ENCODE data around the gene SEC11A. TPM values are rescaled to one million over a fixed set of nuclear protein-coding genes. Genes with fewer than 3 reads are reported as not detected.

The SEC11A gene
- total RNA-seq, 1 experiment from 2014 or later, result 192 TPM

DNA sequence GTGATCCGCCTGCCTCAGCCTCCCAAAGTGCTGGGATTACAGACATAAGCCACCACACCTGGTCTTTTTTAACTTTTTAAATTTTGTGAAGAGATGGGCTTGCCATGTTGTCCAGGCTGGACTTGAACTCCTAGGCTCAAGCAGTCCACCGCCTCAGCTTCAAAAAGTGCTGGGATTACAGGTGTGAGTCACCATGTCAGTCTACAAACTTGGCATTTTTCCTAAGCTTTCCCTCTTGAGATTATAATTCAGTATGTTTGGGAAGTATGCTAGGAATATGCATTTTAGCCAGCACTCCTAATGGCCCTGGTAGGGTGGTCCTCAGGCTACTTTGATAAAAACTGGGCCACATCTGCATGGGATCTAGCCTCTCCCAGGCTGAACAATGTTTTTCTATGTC is 66.2 kb downstream of the SEC11A start:
- Mint-ChIP-seq H3K4me3 (ENCODE audit: unreplicated experiment) (no peak overlapping the region), H3K4me1 (ENCODE audit: insufficient read depth, unreplicated experiment) (peaks cover 21% of the 10 kb centered on the region), H3K9me3 (ENCODE audit: unreplicated experiment) (no peaks in the 10 kb centered on the region), H3K36me3 (ENCODE audit: insufficient read depth, unreplicated experiment) (peaks cover 90% of the 10 kb centered on the region), H3K27ac (ENCODE audit: low read depth, unreplicated experiment) (no peak overlapping the region), H3K27me3 (ENCODE audit: insufficient read depth, unreplicated experiment) (no peaks in the 10 kb centered on the region)
- CTCF ChIA-PET, result interaction anchor here (1.3 to 1.5 kb wide), 2 partner anchors 9 to 11 kb away, joined by 6 to 7 read pairs; no protein-coding TSS in a partner anchor
- BruUV-seq (replicated peaks), result no TSS peak
- intact Hi-C loops (cut with micrococcal nuclease), result loop anchor here (5.0 kb wide), 1 partner anchor 47 kb away; the partner anchor contains the start of gene ZSCAN2
- TF ChIP-seq, protein P1, sequence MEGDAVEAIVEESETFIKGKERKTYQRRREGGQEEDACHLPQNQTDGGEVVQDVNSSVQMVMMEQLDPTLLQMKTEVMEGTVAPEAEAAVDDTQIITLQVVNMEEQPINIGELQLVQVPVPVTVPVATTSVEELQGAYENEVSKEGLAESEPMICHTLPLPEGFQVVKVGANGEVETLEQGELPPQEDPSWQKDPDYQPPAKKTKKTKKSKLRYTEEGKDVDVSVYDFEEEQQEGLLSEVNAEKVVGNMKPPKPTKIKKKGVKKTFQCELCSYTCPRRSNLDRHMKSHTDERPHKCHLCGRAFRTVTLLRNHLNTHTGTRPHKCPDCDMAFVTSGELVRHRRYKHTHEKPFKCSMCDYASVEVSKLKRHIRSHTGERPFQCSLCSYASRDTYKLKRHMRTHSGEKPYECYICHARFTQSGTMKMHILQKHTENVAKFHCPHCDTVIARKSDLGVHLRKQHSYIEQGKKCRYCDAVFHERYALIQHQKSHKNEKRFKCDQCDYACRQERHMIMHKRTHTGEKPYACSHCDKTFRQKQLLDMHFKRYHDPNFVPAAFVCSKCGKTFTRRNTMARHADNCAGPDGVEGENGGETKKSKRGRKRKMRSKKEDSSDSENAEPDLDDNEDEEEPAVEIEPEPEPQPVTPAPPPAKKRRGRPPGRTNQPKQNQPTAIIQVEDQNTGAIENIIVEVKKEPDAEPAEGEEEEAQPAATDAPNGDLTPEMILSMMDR (IDR thresholded peaks at IDR 0.05; ENCODE audit: unreplicated experiment), result no peak
- POLR2A ChIA-PET, result interaction anchor here (1.8 to 2.1 kb wide), 2 partner anchors 11 to 67 kb away, joined by 9 to 10 read pairs; partner anchors contain the start of gene SEC11A
- peak; percentile 30 for DNase-seq (ENCODE audit: unreplicated experiment)

DNA sequence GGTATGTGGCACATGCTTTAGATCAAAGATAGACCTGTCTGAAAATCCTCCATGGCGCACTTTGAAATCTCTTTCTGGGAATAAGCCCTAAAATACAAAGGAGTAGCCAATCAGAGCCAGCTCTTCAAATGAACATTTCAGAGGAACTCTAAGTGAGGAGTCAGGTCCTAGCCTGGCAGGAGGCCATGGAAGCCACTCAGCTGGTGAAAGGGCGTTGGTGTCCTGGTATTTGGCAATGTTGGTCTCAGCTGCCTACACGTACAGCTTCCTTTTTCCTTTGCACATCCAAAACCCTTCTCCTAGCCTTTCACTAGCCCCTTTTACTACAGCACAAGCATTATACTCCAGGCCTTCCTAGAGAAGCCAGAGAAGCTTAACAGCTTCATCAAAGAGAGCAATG is 67.4 kb downstream of the SEC11A start:
- TF ChIP-seq, protein P1 (IDR thresholded peaks at IDR 0.05; ENCODE audit: unreplicated experiment), result no peak
- peaks cover 97% of the 10 kb centered on the region for H3K36me3 Mint-ChIP-seq (ENCODE audit: insufficient read depth, unreplicated experiment)
- no TSS peak for BruUV-seq (replicated peaks)
- peaks cover 21% of the 10 kb centered on the region for H3K4me1 Mint-ChIP-seq (ENCODE audit: insufficient read depth, unreplicated experiment)
- H3K27ac Mint-ChIP-seq (ENCODE audit: low read depth, unreplicated experiment), result no peak overlapping the region
- H3K4me3 Mint-ChIP-seq (ENCODE audit: unreplicated experiment), result no peak overlapping the region
- ChIA-PET POLR2A (interaction anchor here (0.6 to 2.1 kb wide), 8 partner anchors 10 to 1397 kb away, joined by 3 to 12 read pairs (median 5); partner anchors contain the start of gene SEC11A), CTCF (interaction anchor here (0.6 to 1.5 kb wide), 5 partner anchors 10 to 280 kb away, joined by 3 to 7 read pairs (median 4); no protein-coding TSS in a partner anchor)
- H3K27me3 Mint-ChIP-seq (ENCODE audit: insufficient read depth, unreplicated experiment), result no peaks in the 10 kb centered on the region
- peak; percentile 49 for DNase-seq (ENCODE audit: unreplicated experiment)
- intact Hi-C loops (cut with micrococcal nuclease), result no loop called here
- H3K9me3 Mint-ChIP-seq (ENCODE audit: unreplicated experiment), result no peaks in the 10 kb centered on the region

DNA sequence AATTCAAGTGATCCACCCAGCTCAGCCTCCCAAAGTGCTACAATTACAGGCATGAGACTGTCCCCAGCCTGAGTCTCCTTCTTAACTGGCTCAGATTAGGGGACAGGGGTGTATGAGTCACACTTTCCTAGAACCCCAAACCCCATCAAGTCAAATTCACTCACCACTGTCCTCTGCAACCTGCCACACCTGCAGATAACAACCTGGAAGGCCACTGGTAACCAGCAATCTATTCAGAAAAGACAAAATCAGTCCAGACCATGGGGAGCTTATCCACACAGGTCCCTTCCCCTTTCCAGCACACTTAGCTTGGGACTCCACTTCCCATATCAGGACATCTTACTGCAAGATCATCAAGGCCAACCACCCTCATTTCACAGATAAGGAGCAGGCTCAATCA is 68.2 kb downstream of the SEC11A start:
- no TSS peak for BruUV-seq (replicated peaks)
- TF ChIP-seq, protein P1 (IDR thresholded peaks at IDR 0.05; ENCODE audit: unreplicated experiment), result no peak
- H3K4me1 Mint-ChIP-seq (ENCODE audit: insufficient read depth, unreplicated experiment), result peaks cover 21% of the 10 kb centered on the region
- intact Hi-C loops (cut with micrococcal nuclease), result no loop called here
- no peak overlapping the region for H3K4me3 Mint-ChIP-seq (ENCODE audit: unreplicated experiment)
- ChIA-PET POLR2A (interaction anchor here (1.7 kb wide), 1 partner anchor 16 kb away, joined by 12 read pairs; no protein-coding TSS in a partner anchor), CTCF (interaction anchor here (1.0 to 1.2 kb wide), 2 partner anchors 49 to 60 kb away, joined by 3 to 5 read pairs; no protein-coding TSS in a partner anchor)
- H3K27me3 Mint-ChIP-seq (ENCODE audit: insufficient read depth, unreplicated experiment), result no peaks in the 10 kb centered on the region
- H3K9me3 Mint-ChIP-seq (ENCODE audit: unreplicated experiment), result no peaks in the 10 kb centered on the region
- DNase-seq (ENCODE audit: unreplicated experiment), result no peak
- H3K27ac Mint-ChIP-seq (ENCODE audit: low read depth, unreplicated experiment), result no peak overlapping the region
- peaks cover 100% of the 10 kb centered on the region for H3K36me3 Mint-ChIP-seq (ENCODE audit: insufficient read depth, unreplicated experiment)

DNA sequence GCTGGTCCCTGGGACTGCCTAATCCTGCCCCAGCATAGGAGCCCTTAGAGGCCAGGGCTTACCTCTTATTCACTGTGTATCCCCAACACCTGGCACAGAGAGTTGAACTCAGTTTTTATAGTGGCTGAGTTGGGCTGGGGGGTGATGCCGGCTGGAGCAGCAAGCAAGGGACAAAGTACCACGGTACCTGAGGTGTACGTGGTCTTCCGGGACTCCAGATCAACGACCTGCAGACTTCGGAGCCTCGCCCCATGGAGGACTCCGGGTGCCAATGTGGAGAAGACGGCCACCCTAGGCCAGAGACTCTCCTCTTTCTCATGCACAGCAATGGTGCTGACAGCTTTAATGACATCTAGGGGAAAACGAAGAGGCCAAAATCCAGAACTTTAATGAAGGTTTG is 69.9 kb downstream of the SEC11A start:
- H3K27ac Mint-ChIP-seq (ENCODE audit: low read depth, unreplicated experiment), result no peak overlapping the region
- no TSS peak for BruUV-seq (replicated peaks)
- TF ChIP-seq, protein P1 (IDR thresholded peaks at IDR 0.05; ENCODE audit: unreplicated experiment), result no peak
- peaks cover 7% of the 10 kb centered on the region for H3K4me1 Mint-ChIP-seq (ENCODE audit: insufficient read depth, unreplicated experiment)
- POLR2A ChIA-PET, result interaction anchor here (0.6 kb wide), 2 partner anchors 47 to 63 kb away, joined by 3 read pairs; no protein-coding TSS in a partner anchor
- H3K4me3 Mint-ChIP-seq (ENCODE audit: unreplicated experiment), result no peak overlapping the region
- CTCF ChIA-PET, result interaction anchor here (0.6 kb wide), 1 partner anchor 72 kb away, joined by 3 read pairs; no protein-coding TSS in a partner anchor
- no peak for DNase-seq (ENCODE audit: unreplicated experiment)
- H3K36me3 Mint-ChIP-seq (ENCODE audit: insufficient read depth, unreplicated experiment), result peaks cover 96% of the 10 kb centered on the region
- no peaks in the 10 kb centered on the region for H3K9me3 Mint-ChIP-seq (ENCODE audit: unreplicated experiment)
- intact Hi-C loops (cut with micrococcal nuclease), result no loop called here
- H3K27me3 Mint-ChIP-seq (ENCODE audit: insufficient read depth, unreplicated experiment), result no peaks in the 10 kb centered on the region

All from MCF 10A (cell line).